OCI-LY7 (cell line): Measurements from ENCODE around the gene SLC16A2. TPM values are rescaled to one million over a fixed set of nuclear protein-coding genes. Genes with fewer than 3 reads are reported as not detected.

Experiments used
- BruUV-seq: library from RNA; stranded (reverse); fragments of 400-500 nt; replicated peaks from 2 replicates; lab custom pipeline; 2021; lab: Mats Ljungman, UMichigan
- CTCF ChIA-PET: fragments of 300-600 bp; sonication (Branson Sonifier 250); formaldehyde crosslinking; loops from one replicate; lab custom pipeline; 2022; ENCODE audit warnings: antibody characterized with exemption; ENCODE audit not compliant: unreplicated experiment; lab: Charles Lee
- POLR2A ChIA-PET: fragments of 300-600 bp; sonication (Branson Sonifier 250); formaldehyde crosslinking; loops from one replicate; lab custom pipeline; 2022; ENCODE audit warnings: antibody characterized with exemption; lab: Charles Lee
- DNase-seq: peaks from one replicate; pipeline ENCODE4 v3.0.0-alpha.2; 2015; ENCODE audit warnings: low spot score
- H2AFZ ChIP-seq: fragments of 200-600 bp; sonication (generic), shearing (Covaris generic); 2 replicates; pipeline ENCODE4 v1.6.1; 2014; ENCODE audit warnings: mild to moderate bottlenecking, antibody characterized with exemption, low read length, moderate library complexity
- H3K27ac ChIP-seq: fragments of 200-600 bp; sonication (generic); 2 replicates; pipeline ENCODE4 v1.5.1; 2014; ENCODE audit warnings: mixed run types, low read depth, mild to moderate bottlenecking, moderate library complexity, low read length, inconsistent platforms; ENCODE audit not compliant: poor library complexity, severe bottlenecking
- H3K36me3 ChIP-seq: fragments of 200-600 bp; sonication (generic); 2 replicates; pipeline ENCODE4 v1.6.1; 2014; ENCODE audit warnings: mild to moderate bottlenecking, antibody characterized with exemption, low read length, moderate library complexity, mixed read lengths; ENCODE audit not compliant: insufficient read depth
- H3K4me1 ChIP-seq: fragments of 200-600 bp; sonication (generic); 2 replicates; pipeline ENCODE4 v1.5.1; 2014; ENCODE audit warnings: mild to moderate bottlenecking, low read length; ENCODE audit not compliant: insufficient read depth, poor library complexity, severe bottlenecking
- H3K4me2 ChIP-seq: fragments of 200-600 bp; sonication (generic); 2 replicates; pipeline ENCODE4 v1.6.1; 2014; ENCODE audit warnings: mild to moderate bottlenecking, low read length
- H3K4me3 ChIP-seq: fragments of 200-600 bp; sonication (generic); 2 replicates; pipeline ENCODE4 v1.5.1; 2014; ENCODE audit warnings: mild to moderate bottlenecking, low read depth, low read length; ENCODE audit not compliant: poor library complexity, severe bottlenecking
- H3K79me2 ChIP-seq: fragments of 200-600 bp; sonication (generic); 2 replicates; pipeline ENCODE4 v1.6.1; 2016; ENCODE audit warnings: low read depth, mild to moderate bottlenecking, low read length, moderate library complexity, mixed read lengths; ENCODE audit not compliant: insufficient read depth
- H3K9me2 ChIP-seq: fragments of 200-600 bp; sonication (generic); 2 replicates; pipeline ENCODE4 v1.6.1; 2016; ENCODE audit warnings: mild to moderate bottlenecking, low read length, mixed read lengths; ENCODE audit not compliant: insufficient read depth
- H3K9me3 ChIP-seq: fragments of 200-600 bp; sonication (generic); 2 replicates; pipeline ENCODE4 v1.6.1; 2014; ENCODE audit warnings: mild to moderate bottlenecking, mixed run types, low read length, mixed read lengths
- H4K20me1 ChIP-seq: fragments of 200-600 bp; sonication (generic); 2 replicates; pipeline ENCODE4 v1.6.1; 2014; ENCODE audit warnings: mild to moderate bottlenecking, antibody characterized with exemption, low read length, moderate library complexity, mixed read lengths; ENCODE audit not compliant: insufficient read depth
- EZH2phosphoT487 ChIP-seq: fragments of 200-600 bp; sonication (generic); IDR thresholded peaks from 2 replicates; pipeline ENCODE4 v1.6.1; 2018; ENCODE audit warnings: low read depth, borderline replicate concordance, mild to moderate bottlenecking, mixed run types, antibody characterized with exemption, low read length, moderate library complexity, mixed read lengths
- intact Hi-C: fragments of 100-400 bp; cut with micrococcal nuclease; formaldehyde crosslinking; loops from one replicate; pipeline ENCODE4 v1.10.0; 2022; ENCODE audit not compliant: unreplicated experiment
- total RNA-seq, 2 experiments: library from RNA; depleted of rRNA in 1 of 2; stranded (reverse); fragments of >200 nt in 1 of 2; shearing (Covaris generic) in 1 of 2; gene quantifications; 2 replicates each; pipeline ENCODE4 v1.2.3, GENCODE V29; 2014 to 2022
- TF ChIP-seq, protein P1 (sequence below): fragments of 200-600 bp; sonication (generic); conservative IDR thresholded peaks from 2 replicates; pipeline ENCODE4 v1.5.1; 2014; ENCODE audit warnings: mild to moderate bottlenecking, antibody characterized with exemption, low read length, moderate library complexity, mixed read lengths

SLC16A2 gene
- total RNA-seq, 2 experiments from 2014 or later: not detected

DNA sequence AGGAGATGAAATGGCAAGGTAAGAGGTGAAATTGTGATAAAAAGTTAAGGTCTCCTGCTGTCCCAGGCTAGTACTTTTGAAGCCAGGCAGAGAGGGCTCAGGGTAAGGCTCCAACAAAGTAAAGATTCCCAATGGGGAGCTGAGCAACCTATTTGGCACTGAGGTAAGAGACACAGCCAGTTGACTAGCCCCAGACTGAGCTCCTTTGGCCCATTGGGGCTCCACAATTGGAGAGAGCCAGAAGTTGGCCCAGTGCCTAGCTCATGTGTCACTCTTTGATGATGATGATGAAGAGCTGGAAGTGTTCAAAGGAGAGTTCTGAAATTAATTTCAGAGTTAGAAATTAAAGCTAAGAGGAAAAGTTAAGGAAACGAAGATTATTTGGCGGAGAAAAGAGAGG lies 98.6 kb downstream of the SLC16A2 start:
- TF ChIP-seq, protein P1, sequence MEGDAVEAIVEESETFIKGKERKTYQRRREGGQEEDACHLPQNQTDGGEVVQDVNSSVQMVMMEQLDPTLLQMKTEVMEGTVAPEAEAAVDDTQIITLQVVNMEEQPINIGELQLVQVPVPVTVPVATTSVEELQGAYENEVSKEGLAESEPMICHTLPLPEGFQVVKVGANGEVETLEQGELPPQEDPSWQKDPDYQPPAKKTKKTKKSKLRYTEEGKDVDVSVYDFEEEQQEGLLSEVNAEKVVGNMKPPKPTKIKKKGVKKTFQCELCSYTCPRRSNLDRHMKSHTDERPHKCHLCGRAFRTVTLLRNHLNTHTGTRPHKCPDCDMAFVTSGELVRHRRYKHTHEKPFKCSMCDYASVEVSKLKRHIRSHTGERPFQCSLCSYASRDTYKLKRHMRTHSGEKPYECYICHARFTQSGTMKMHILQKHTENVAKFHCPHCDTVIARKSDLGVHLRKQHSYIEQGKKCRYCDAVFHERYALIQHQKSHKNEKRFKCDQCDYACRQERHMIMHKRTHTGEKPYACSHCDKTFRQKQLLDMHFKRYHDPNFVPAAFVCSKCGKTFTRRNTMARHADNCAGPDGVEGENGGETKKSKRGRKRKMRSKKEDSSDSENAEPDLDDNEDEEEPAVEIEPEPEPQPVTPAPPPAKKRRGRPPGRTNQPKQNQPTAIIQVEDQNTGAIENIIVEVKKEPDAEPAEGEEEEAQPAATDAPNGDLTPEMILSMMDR: no peak
- no peak for TF ChIP-seq EZH2phosphoT487
- H3K27ac ChIP-seq: no peak overlapping the region
- no peaks in the 10 kb centered on the region for H3K9me3 ChIP-seq
- no peaks in the 10 kb centered on the region for H4K20me1 ChIP-seq
- no peak overlapping the region for H3K4me2 ChIP-seq
- no peaks in the 10 kb centered on the region for H3K4me1 ChIP-seq
- intact Hi-C loops: no loop called here
- H3K79me2 ChIP-seq: no peaks in the 10 kb centered on the region
- ChIA-PET CTCF (no interaction called here), POLR2A (interaction anchor here (0.6 kb wide), 1 partner anchor 93 kb away, joined by 5 read pairs; no protein-coding TSS in a partner anchor)
- no peaks in the 10 kb centered on the region for H3K9me2 ChIP-seq
- H2AFZ ChIP-seq: no peak overlapping the region
- BruUV-seq: no TSS peak
- DNase-seq: no peak
- H3K4me3 ChIP-seq: no peak overlapping the region
- H3K36me3 ChIP-seq: no peaks in the 10 kb centered on the region

DNA sequence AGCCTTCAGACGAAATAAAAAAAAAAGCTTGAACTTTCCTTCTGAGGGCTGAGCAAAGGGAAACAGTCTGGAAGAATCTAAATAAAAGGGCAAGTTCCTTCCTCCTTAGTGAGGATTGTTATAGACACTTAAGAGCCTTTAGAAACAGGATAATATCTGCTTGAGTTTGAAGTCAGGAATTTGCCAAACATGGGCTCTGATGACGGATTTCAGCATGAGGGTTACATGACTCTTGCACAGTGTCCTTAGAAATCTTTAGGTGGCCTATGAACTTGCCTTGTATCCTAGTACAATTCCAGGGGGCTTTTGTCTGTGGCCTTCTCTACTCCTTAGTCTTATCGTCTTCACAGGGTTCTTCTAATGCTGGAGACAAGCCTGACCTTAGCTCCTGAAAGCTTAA lies 99.0 kb downstream of the SLC16A2 start:
- CTCF ChIA-PET: no interaction called here

DNA sequence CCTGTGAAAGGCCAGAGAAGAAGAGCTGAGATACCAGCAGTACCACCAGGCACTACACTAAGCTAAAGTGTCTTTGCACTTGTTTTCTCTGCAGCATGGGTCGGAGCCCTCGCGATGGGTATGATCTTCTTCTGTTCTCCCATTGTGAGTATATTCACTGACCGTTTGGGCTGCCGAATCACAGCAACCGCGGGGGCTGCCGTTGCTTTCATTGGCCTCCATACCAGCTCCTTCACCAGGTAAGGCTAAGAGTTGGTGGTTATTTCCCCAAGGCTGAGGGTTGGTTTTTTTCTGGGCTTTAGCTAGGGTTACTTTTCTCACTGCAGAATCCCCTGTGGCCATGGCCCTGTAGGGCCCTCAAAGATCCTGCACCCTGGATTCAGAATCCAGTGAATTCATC lies 99.6 kb downstream of the SLC16A2 start:
- no peak overlapping the region for H3K4me2 ChIP-seq
- H3K79me2 ChIP-seq: no peaks in the 10 kb centered on the region
- no peaks in the 10 kb centered on the region for H4K20me1 ChIP-seq
- no peaks in the 10 kb centered on the region for H3K4me1 ChIP-seq
- H3K4me3 ChIP-seq: no peak overlapping the region
- no peak for DNase-seq
- H3K27ac ChIP-seq: no peak overlapping the region
- TF ChIP-seq, protein P1: no peak
- no peak for TF ChIP-seq EZH2phosphoT487
- POLR2A ChIA-PET: no interaction called here
- CTCF ChIA-PET: no interaction called here
- intact Hi-C loops: no loop called here
- H2AFZ ChIP-seq: no peak overlapping the region
- no peaks in the 10 kb centered on the region for H3K9me3 ChIP-seq
- BruUV-seq: no TSS peak
- H3K36me3 ChIP-seq: no peaks in the 10 kb centered on the region
- H3K9me2 ChIP-seq: no peaks in the 10 kb centered on the region

More for the DNA sequence above, 99.0 kb downstream of the SLC16A2 start:
- intact Hi-C loops: no loop called here
- BruUV-seq: no TSS peak
- H3K4me1 ChIP-seq: no peaks in the 10 kb centered on the region
- H3K36me3 ChIP-seq: no peaks in the 10 kb centered on the region
- H4K20me1 ChIP-seq: no peaks in the 10 kb centered on the region
- TF ChIP-seq, protein P1: no peak
- TF ChIP-seq EZH2phosphoT487: no peak
- H3K9me2 ChIP-seq: no peaks in the 10 kb centered on the region
- H2AFZ ChIP-seq: no peak overlapping the region
- no peaks in the 10 kb centered on the region for H3K79me2 ChIP-seq
- POLR2A ChIA-PET: interaction anchor here (0.6 kb wide), 1 partner anchor 92 kb away, joined by 5 read pairs; no protein-coding TSS in a partner anchor
- no peak overlapping the region for H3K27ac ChIP-seq
- H3K4me2 ChIP-seq: no peak overlapping the region
- DNase-seq: no peak
- H3K4me3 ChIP-seq: no peak overlapping the region
- H3K9me3 ChIP-seq: no peaks in the 10 kb centered on the region
